Stimulated activated memory B cell treated with anti-CD40 and anti-IgM and Interleukin-4, amounts not matched to agents 10 μg/mL and 1 μg/mL and 100 μg/mL, for 72 hours (primary cell): ENCODE data around the gene TNP2.
"Not testable (repeated sequence)": the region's sequence is repeated elsewhere in the genome, so short reads cannot be mapped to it uniquely, and the experiment has no call there.

Source experiments
- ATAC-seq: fragments of 150-1000 bp; cut with Tn5 transposase; 2 replicates; pipeline ENCODE4 v1.10.0; 2021
- H3K27ac Mint-ChIP-seq: one replicate; pipeline ENCODE4 v1.8.0; 2022; ENCODE audit warnings: mild to moderate bottlenecking, mixed read lengths
- H3K27me3 Mint-ChIP-seq: one replicate; pipeline ENCODE4 v1.8.0; 2022; ENCODE audit warnings: mixed read lengths
- H3K36me3 Mint-ChIP-seq: one replicate; pipeline ENCODE4 v1.8.0; 2022; ENCODE audit warnings: mixed read lengths
- H3K4me1 Mint-ChIP-seq: one replicate; pipeline ENCODE4 v1.8.0; 2022; ENCODE audit warnings: mixed read lengths
- H3K4me3 Mint-ChIP-seq: one replicate; pipeline ENCODE4 v1.8.0; 2022; ENCODE audit warnings: mild to moderate bottlenecking, moderate library complexity, mixed read lengths
- H3K9me3 Mint-ChIP-seq: one replicate; pipeline ENCODE4 v1.8.0; 2022; ENCODE audit warnings: mixed read lengths

The TNP2 gene

GRCh38 chr16:11292076-11292748 is 23.1 kb upstream of the TNP2 start:
- ATAC-seq = no peak
- Mint-ChIP-seq H3K4me3 (no peak overlapping the region), H3K27ac (peak overlapping the region; percentile 36)

GRCh38 chr16:11291091-11291703 is 22.1 kb upstream of the TNP2 start:
- Mint-ChIP-seq H3K4me1 (peaks cover 50% of the 10 kb centered on the region), H3K36me3 (no peaks in the 10 kb centered on the region), H3K9me3 (no peaks in the 10 kb centered on the region), H3K4me3 (no peak overlapping the region), H3K27me3 (no peaks in the 10 kb centered on the region), H3K27ac (no peak overlapping the region)
- ATAC-seq = no peak

More at GRCh38 chr16:11292076-11292748, 23.1 kb upstream of the TNP2 start:
- H3K4me1 Mint-ChIP-seq = peaks cover 45% of the 10 kb centered on the region
- no peaks in the 10 kb centered on the region for H3K36me3 Mint-ChIP-seq
- H3K27me3 Mint-ChIP-seq = no peaks in the 10 kb centered on the region
- H3K9me3 Mint-ChIP-seq = no peaks in the 10 kb centered on the region

- peaks cover 58% of the 10 kb centered on the region for H3K4me1 Mint-ChIP-seq
Observed at GRCh38 chr16:11290102-11290893, 21.2 kb upstream of the TNP2 start.

GRCh38 chr16:11289696-11290095 is 20.6 kb upstream of the TNP2 start:
- H3K4me3 Mint-ChIP-seq, H3K27me3 Mint-ChIP-seq, ATAC-seq, H3K9me3 Mint-ChIP-seq, H3K36me3 Mint-ChIP-seq: not testable (repeated sequence)
- peaks cover 54% of the 10 kb centered on the region for H3K4me1 Mint-ChIP-seq
- H3K27ac Mint-ChIP-seq = peak overlapping the region; percentile 47

More at GRCh38 chr16:11290102-11290893, 21.2 kb upstream of the TNP2 start:
- no peaks in the 10 kb centered on the region for H3K27me3 Mint-ChIP-seq
- H3K9me3 Mint-ChIP-seq = no peaks in the 10 kb centered on the region
- no peak overlapping the region for H3K4me3 Mint-ChIP-seq
- ATAC-seq = no peak
- peak overlapping the region; percentile 47 for H3K27ac Mint-ChIP-seq
- H3K36me3 Mint-ChIP-seq = no peaks in the 10 kb centered on the region

GRCh38 chr16:11289202-11289601 is 20.1 kb upstream of the TNP2 start:
- no peaks in the 10 kb centered on the region for H3K27me3 Mint-ChIP-seq
- H3K36me3 Mint-ChIP-seq = no peaks in the 10 kb centered on the region
- no peak overlapping the region for H3K27ac Mint-ChIP-seq
- H3K9me3 Mint-ChIP-seq = no peaks in the 10 kb centered on the region
- H3K4me1 Mint-ChIP-seq = peaks cover 50% of the 10 kb centered on the region
- ATAC-seq = no peak
- no peak overlapping the region for H3K4me3 Mint-ChIP-seq

- Mint-ChIP-seq H3K27ac (peak overlapping the region; percentile 38), H3K4me1 (peaks cover 34% of the 10 kb centered on the region), H3K4me3 (no peak overlapping the region), H3K27me3 (no peaks in the 10 kb centered on the region), H3K9me3 (no peaks in the 10 kb centered on the region), H3K36me3 (no peaks in the 10 kb centered on the region)
- ATAC-seq = no peak
Observed at GRCh38 chr16:11285842-11286241, 16.7 kb upstream of the TNP2 start.

- H3K27ac Mint-ChIP-seq = peak overlapping the region; percentile 24
- no peaks in the 10 kb centered on the region for H3K27me3 Mint-ChIP-seq
- no peak for ATAC-seq
- no peak overlapping the region for H3K4me3 Mint-ChIP-seq
- H3K36me3 Mint-ChIP-seq = no peaks in the 10 kb centered on the region
- H3K9me3 Mint-ChIP-seq = no peaks in the 10 kb centered on the region
- peaks cover 47% of the 10 kb centered on the region for H3K4me1 Mint-ChIP-seq
Observed at GRCh38 chr16:11283820-11284248, 14.7 kb upstream of the TNP2 start.

GRCh38 chr16:11280616-11281522 is 11.7 kb upstream of the TNP2 start, which contains the start of gene PRM1:
Gene PRM1 (minus strand): TSS chr16:11281330. CDS start chr16:11281238, 92 bp downstream.
- Mint-ChIP-seq H3K27me3 (no peaks in the 10 kb centered on the region), H3K27ac (peak within 1 kb of the TSS; percentile 84), H3K36me3 (no peaks in the 10 kb centered on the region), H3K4me1 (peaks cover 26% of the 10 kb centered on the region), H3K9me3 (no peaks in the 10 kb centered on the region), H3K4me3 (no peak within 1 kb of the TSS)
- no peak for ATAC-seq

GRCh38 chr16:11278681-11279628 is 9.8 kb upstream of the TNP2 start:
- Mint-ChIP-seq H3K27ac (peak overlapping the region; percentile 84), H3K4me3 (no peak overlapping the region), H3K36me3 (no peaks in the 10 kb centered on the region), H3K9me3 (no peaks in the 10 kb centered on the region), H3K27me3 (no peaks in the 10 kb centered on the region), H3K4me1 (peaks cover 18% of the 10 kb centered on the region)
- peak; percentile 81 for ATAC-seq

- no peak for ATAC-seq
- H3K27ac Mint-ChIP-seq = no peak overlapping the region
- H3K4me1 Mint-ChIP-seq = peaks cover 18% of the 10 kb centered on the region
Observed at GRCh38 chr16:11277607-11278337, 8.6 kb upstream of the TNP2 start.

GRCh38 chr16:11276896-11277593 is 7.9 kb upstream of the TNP2 start:
- no peaks in the 10 kb centered on the region for H3K9me3 Mint-ChIP-seq
- no peaks in the 10 kb centered on the region for H3K27me3 Mint-ChIP-seq
- peak overlapping the region; percentile 1 for H3K27ac Mint-ChIP-seq
- no peaks in the 10 kb centered on the region for H3K36me3 Mint-ChIP-seq
- no peak for ATAC-seq
- H3K4me1 Mint-ChIP-seq = peaks cover 18% of the 10 kb centered on the region
- H3K4me3 Mint-ChIP-seq = no peak overlapping the region

More at GRCh38 chr16:11277607-11278337, 8.6 kb upstream of the TNP2 start:
- H3K36me3 Mint-ChIP-seq = no peaks in the 10 kb centered on the region
- H3K27me3 Mint-ChIP-seq = no peaks in the 10 kb centered on the region
- H3K9me3 Mint-ChIP-seq = no peaks in the 10 kb centered on the region
- H3K4me3 Mint-ChIP-seq = no peak overlapping the region

GRCh38 chr16:11276143-11276895 is 7.2 kb upstream of the TNP2 start, which contains the start of gene PRM2:
Gene PRM2 (minus strand): TSS chr16:11276480. CDS start chr16:11276370, 110 bp downstream.
- H3K9me3 Mint-ChIP-seq = no peaks in the 10 kb centered on the region
- no peak within 1 kb of the TSS for H3K4me3 Mint-ChIP-seq
- no peaks in the 10 kb centered on the region for H3K36me3 Mint-ChIP-seq
- no peaks in the 10 kb centered on the region for H3K27me3 Mint-ChIP-seq
- peaks cover 18% of the 10 kb centered on the region for H3K4me1 Mint-ChIP-seq
- ATAC-seq = no peak
- H3K27ac Mint-ChIP-seq = peak within 1 kb of the TSS; percentile 1
